HepG2 (cell line): ENCODE data around the gene TYMP. TPM values are rescaled to one million over a fixed set of nuclear protein-coding genes. Genes with fewer than 3 reads are reported as not detected.

Source experiments
- AKAP8 ChIP-seq: sonication (generic); formaldehyde crosslinking; IDR thresholded peaks from 2 replicates; pipeline ENCODE4 v1.5.1; 2020; ENCODE audit warnings: mild to moderate bottlenecking, missing genetic modification reagents
- ELF1 ChIP-seq: sonication (generic); formaldehyde crosslinking; IDR thresholded peaks from 2 replicates; pipeline ENCODE4 v1.4.0; 2020; ENCODE audit warnings: missing genetic modification reagents
- FOSL2 ChIP-seq: sonication (generic); formaldehyde crosslinking; IDR thresholded peaks from 2 replicates; pipeline ENCODE4 v1.4.0; 2020; ENCODE audit warnings: missing genetic modification reagents
- LCORL ChIP-seq, 2 experiments: fragments of 450-650 bp in 1 of 2; sonication (generic) in 1 of 2; formaldehyde crosslinking in 1 of 2; IDR thresholded peaks; 2 replicates each; pipeline versions ENCODE4 v1.5.0 to v1.6.1; 2017 to 2020; ENCODE audit warnings: antibody characterized with exemption in 1 of 2, missing genetic modification reagents in 1 of 2
- SSRP1 ChIP-seq: IDR thresholded peaks from 2 replicates; pipeline ENCODE4 v1.6.1; 2016; ENCODE audit warnings: control low read depth
- ZBTB20 ChIP-seq: sonication (generic); formaldehyde crosslinking; IDR thresholded peaks from 2 replicates; pipeline ENCODE4 v1.8.1; 2023; ENCODE audit warnings: missing genetic modification reagents, low read depth, mild to moderate bottlenecking, borderline replicate concordance
- ZBTB38 ChIP-seq: sonication (generic); formaldehyde crosslinking; IDR thresholded peaks from 2 replicates; pipeline ENCODE4 v1.5.1; 2020; ENCODE audit warnings: mild to moderate bottlenecking, missing genetic modification reagents
- ZFY ChIP-seq: sonication (generic); formaldehyde crosslinking; IDR thresholded peaks from 2 replicates; pipeline ENCODE4 v1.4.0; 2020; ENCODE audit warnings: missing genetic modification reagents
- ZNF12 ChIP-seq: sonication (generic); formaldehyde crosslinking; IDR thresholded peaks from 2 replicates; pipeline ENCODE4 v1.5.0; 2020; ENCODE audit warnings: missing genetic modification reagents
- ZNF224 ChIP-seq: sonication (generic); formaldehyde crosslinking; IDR thresholded peaks from 2 replicates; pipeline ENCODE4 v1.5.0; 2020; ENCODE audit warnings: mild to moderate bottlenecking, missing genetic modification reagents
- ZNF333 ChIP-seq: sonication (generic); formaldehyde crosslinking; IDR thresholded peaks from 2 replicates; pipeline ENCODE4 v1.4.0; 2020; ENCODE audit warnings: mild to moderate bottlenecking, missing genetic modification reagents, borderline replicate concordance
- ZNF543 ChIP-seq: sonication (generic); formaldehyde crosslinking; IDR thresholded peaks from 2 replicates; pipeline ENCODE4 v1.4.0; 2020; ENCODE audit warnings: mild to moderate bottlenecking, missing genetic modification reagents
- ZNF589 ChIP-seq: sonication (generic); formaldehyde crosslinking; conservative IDR thresholded peaks from 2 replicates; pipeline ENCODE4 v1.8.0; 2022; ENCODE audit warnings: mild to moderate bottlenecking, moderate library complexity, missing genetic modification reagents
- ZNF607 ChIP-seq: sonication (generic); formaldehyde crosslinking; IDR thresholded peaks from 2 replicates; pipeline ENCODE4 v1.5.1; 2020; ENCODE audit warnings: missing genetic modification reagents, mild to moderate bottlenecking, borderline replicate concordance
- polyA plus RNA-seq, 8 experiments: library from polyadenylated mRNA; depleted of rRNA in 3 of 8; stranded (reverse) in 7 of 8; unstranded in 1 of 8; fragments of >200 nt; fragmentation: Illumina TruSeq in 4 of 8; extraction: Trizol in 4 of 8; gene quantifications; 2 replicates each; pipeline versions ENCODE4 v1.2.1 to v1.2.3, GENCODE V29; 2011 to 2016; ENCODE audit warnings: low read depth in 4 of 8, missing spikeins in 1 of 8, mixed read lengths in 1 of 8; ENCODE audit not compliant: insufficient read depth in 1 of 8
- total RNA-seq, 5 experiments: library from RNA; depleted of rRNA; stranded (reverse); fragments of >200 nt; fragmentation: Illumina TruSeq; extraction: Trizol; gene quantifications; 2 replicates each; pipeline ENCODE4 v1.2.3, GENCODE V29; 2016; ENCODE audit warnings: low read depth in 1 of 5
- TF ChIP-seq, protein P1 (sequence below): sonication (generic); formaldehyde crosslinking; IDR thresholded peaks from 2 replicates; pipeline ENCODE4 v1.8.1; 2022; ENCODE audit warnings: mild to moderate bottlenecking, missing genetic modification reagents
- TF ChIP-seq, protein P2 (sequence below): fragments of 450-650 bp; IDR thresholded peaks from 2 replicates; pipeline ENCODE4 v1.6.1; 2017; ENCODE audit warnings: mild to moderate bottlenecking
- TF ChIP-seq, protein P3 (sequence below), 2 experiments: sonication (generic) in 1 of 2; formaldehyde crosslinking in 1 of 2; IDR thresholded peaks; 2 replicates each; pipeline versions ENCODE4 v1.4.0 to v1.6.1; 2018 to 2020; ENCODE audit warnings: missing genetic modification reagents in 2 of 2, borderline replicate concordance in 1 of 2, low read depth in 1 of 2, mild to moderate bottlenecking in 1 of 2, missing biosample characterization in 1 of 2
- TF ChIP-seq, protein P4 (sequence below): sonication (generic); formaldehyde crosslinking; IDR thresholded peaks from 2 replicates; pipeline ENCODE4 v1.4.0; 2020; ENCODE audit warnings: missing genetic modification reagents, low read depth, mild to moderate bottlenecking, borderline replicate concordance
- TF ChIP-seq, protein P5 (sequence below): sonication (generic); formaldehyde crosslinking; IDR thresholded peaks from 2 replicates; pipeline ENCODE4 v1.8.1; 2023; ENCODE audit warnings: mild to moderate bottlenecking, inconsistent platforms, moderate library complexity, missing genetic modification reagents, borderline replicate concordance

Gene TYMP
- total and polyA plus RNA-seq, 2 of the 13 experiments (the other 11 are each of a cell fraction or from before 2014, with no cell fraction given): 3.9 to 4.3 TPM

DNA sequence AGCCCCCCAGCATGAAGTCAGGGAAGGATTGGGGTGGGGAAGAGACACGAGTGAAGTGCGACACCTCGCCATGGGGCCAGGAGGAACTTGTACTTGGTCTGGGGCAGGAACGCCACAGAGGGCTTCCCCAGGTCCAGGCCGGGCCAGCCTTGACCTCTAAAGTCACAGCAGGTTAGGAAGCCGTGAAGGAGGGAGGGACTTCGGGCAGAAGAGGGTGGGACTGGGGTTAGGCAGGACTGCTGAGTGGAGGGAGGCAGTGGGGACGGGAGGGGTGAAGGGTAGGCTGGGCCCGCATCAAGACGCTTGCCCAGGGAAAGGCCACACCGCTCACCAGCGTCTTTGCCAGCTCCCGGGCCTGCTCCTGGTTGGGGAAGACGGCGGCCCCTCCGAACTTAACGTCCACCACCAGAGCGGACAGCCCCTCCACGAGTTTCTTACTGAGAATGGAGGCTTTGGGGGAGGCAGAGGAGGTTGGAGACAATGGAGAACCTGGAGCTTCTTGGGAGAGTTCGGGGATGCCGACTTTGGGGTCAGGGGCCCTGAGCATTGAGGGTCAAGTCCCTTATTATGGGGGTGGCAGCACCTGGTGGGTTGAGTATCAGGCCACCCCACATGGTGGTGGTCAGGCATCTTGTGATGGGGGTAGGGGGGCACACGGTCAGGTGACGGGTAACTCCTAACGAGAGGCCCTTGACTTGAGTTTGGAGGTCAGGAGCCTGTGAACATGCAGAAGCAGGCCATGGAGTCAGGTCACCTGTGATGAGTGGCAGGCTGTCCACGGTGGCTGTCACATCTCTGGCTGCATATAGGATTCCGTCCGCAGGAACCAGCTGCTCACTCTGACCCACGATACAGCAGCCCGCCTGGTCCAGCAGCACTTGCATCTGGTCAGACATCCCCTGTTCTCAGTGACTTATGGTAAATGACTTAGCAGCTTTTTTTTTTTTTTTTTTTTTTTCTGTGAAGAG lies 2.7 kb downstream of the TYMP start (continued):
- TF ChIP-seq LCORL (IDR thresholded peaks at IDR 0.05) (no peak), LCORL (CRISPR knock-in tag; IDR thresholded peaks at IDR 0.05) (peak; percentile 30; the same call in 1 of the 2 replicates), ZNF589 (0 out of 2 replicates have a peak, but pooled peaks have one; percentile 3), ZBTB20 (no peak), ZNF12 (CRISPR knock-in tag) (0 out of 2 replicates have a peak, but pooled peaks have one; percentile 44), ZNF333 (CRISPR knock-in tag) (peak; percentile 33; the same call in 1 of the 2 replicates), ELF1 (CRISPR knock-in tag) (0 out of 2 replicates have a peak, but pooled peaks have one; percentile 54), FOSL2 (CRISPR knock-in tag) (peak; percentile 8; the same call in 1 of the 2 replicates), ZFY (peak; percentile 64), SSRP1 (peak; percentile 35; the same call in 1 of the 2 replicates), ZNF224 (CRISPR knock-in tag) (0 out of 2 replicates have a peak, but pooled peaks have one; percentile 1), AKAP8 (CRISPR knock-in tag) (peak; percentile 97), ZNF543 (CRISPR knock-in tag) (peak; percentile 86), ZNF607 (0 out of 2 replicates have a peak, but pooled peaks have one; percentile 1), ZBTB38 (CRISPR knock-in tag) (peak; percentile 46; the same call in 1 of the 2 replicates)
- TF ChIP-seq, protein P1, sequence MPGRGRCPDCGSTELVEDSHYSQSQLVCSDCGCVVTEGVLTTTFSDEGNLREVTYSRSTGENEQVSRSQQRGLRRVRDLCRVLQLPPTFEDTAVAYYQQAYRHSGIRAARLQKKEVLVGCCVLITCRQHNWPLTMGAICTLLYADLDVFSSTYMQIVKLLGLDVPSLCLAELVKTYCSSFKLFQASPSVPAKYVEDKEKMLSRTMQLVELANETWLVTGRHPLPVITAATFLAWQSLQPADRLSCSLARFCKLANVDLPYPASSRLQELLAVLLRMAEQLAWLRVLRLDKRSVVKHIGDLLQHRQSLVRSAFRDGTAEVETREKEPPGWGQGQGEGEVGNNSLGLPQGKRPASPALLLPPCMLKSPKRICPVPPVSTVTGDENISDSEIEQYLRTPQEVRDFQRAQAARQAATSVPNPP (CRISPR knock-in tag): 0 out of 2 replicates have a peak, but pooled peaks have one; percentile 61
- TF ChIP-seq, protein P2, sequence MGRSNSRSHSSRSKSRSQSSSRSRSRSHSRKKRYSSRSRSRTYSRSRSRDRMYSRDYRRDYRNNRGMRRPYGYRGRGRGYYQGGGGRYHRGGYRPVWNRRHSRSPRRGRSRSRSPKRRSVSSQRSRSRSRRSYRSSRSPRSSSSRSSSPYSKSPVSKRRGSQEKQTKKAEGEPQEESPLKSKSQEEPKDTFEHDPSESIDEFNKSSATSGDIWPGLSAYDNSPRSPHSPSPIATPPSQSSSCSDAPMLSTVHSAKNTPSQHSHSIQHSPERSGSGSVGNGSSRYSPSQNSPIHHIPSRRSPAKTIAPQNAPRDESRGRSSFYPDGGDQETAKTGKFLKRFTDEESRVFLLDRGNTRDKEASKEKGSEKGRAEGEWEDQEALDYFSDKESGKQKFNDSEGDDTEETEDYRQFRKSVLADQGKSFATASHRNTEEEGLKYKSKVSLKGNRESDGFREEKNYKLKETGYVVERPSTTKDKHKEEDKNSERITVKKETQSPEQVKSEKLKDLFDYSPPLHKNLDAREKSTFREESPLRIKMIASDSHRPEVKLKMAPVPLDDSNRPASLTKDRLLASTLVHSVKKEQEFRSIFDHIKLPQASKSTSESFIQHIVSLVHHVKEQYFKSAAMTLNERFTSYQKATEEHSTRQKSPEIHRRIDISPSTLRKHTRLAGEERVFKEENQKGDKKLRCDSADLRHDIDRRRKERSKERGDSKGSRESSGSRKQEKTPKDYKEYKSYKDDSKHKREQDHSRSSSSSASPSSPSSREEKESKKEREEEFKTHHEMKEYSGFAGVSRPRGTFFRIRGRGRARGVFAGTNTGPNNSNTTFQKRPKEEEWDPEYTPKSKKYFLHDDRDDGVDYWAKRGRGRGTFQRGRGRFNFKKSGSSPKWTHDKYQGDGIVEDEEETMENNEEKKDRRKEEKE: no peak
- TF ChIP-seq, protein P3, sequence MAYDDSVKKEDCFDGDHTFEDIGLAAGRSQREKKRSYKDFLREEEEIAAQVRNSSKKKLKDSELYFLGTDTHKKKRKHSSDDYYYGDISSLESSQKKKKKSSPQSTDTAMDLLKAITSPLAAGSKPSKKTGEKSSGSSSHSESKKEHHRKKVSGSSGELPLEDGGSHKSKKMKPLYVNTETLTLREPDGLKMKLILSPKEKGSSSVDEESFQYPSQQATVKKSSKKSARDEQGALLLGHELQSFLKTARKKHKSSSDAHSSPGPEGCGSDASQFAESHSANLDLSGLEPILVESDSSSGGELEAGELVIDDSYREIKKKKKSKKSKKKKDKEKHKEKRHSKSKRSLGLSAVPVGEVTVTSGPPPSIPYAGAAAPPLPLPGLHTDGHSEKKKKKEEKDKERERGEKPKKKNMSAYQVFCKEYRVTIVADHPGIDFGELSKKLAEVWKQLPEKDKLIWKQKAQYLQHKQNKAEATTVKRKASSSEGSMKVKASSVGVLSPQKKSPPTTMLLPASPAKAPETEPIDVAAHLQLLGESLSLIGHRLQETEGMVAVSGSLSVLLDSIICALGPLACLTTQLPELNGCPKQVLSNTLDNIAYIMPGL (CRISPR knock-in tag; IDR thresholded peaks at IDR 0.05; ENCODE audit: borderline replicate concordance in 1 of 2, low read depth in 1 of 2): peak in 1 of 2 experiments; percentile 10; a peak in 2 of 4 replicates
- TF ChIP-seq, protein P4, sequence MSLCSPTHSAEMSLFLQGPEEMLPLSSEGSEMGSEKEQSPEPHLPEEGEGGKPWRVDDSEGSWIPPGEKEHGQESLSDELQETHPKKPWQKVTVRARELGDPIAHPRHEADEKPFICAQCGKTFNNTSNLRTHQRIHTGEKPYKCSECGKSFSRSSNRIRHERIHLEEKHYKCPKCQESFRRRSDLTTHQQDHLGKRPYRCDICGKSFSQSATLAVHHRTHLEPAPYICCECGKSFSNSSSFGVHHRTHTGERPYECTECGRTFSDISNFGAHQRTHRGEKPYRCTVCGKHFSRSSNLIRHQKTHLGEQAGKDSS (CRISPR knock-in tag): no peak
- TF ChIP-seq, protein P5, sequence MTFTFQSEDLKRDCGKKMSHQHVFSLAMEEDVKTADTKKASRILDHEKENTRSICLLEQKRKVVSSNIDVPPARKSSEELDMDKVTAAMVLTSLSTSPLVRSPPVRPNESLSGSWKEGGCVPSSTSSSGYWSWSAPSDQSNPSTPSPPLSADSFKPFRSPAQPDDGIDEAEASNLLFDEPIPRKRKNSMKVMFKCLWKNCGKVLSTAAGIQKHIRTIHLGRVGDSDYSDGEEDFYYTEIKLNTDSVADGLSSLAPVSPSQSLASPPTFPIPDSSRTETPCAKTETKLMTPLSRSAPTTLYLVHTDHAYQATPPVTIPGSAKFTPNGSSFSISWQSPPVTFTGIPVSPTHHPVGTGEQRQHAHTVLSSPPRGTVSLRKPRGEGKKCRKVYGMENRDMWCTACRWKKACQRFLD (CRISPR knock-in tag): peak; percentile 25; the same call in 1 of the 2 replicates
